ENCODE results near the gene GSTT4.
"Not testable (repeated sequence)": the region's sequence is repeated elsewhere in the genome, so short reads cannot be mapped to it uniquely, and the experiment has no call there.

The GSTT4 gene

GRCh38 chr22:24024354-24024753 lies 19.1 kb upstream of the GSTT4 start:
- no peak for DNase-seq

DNA sequence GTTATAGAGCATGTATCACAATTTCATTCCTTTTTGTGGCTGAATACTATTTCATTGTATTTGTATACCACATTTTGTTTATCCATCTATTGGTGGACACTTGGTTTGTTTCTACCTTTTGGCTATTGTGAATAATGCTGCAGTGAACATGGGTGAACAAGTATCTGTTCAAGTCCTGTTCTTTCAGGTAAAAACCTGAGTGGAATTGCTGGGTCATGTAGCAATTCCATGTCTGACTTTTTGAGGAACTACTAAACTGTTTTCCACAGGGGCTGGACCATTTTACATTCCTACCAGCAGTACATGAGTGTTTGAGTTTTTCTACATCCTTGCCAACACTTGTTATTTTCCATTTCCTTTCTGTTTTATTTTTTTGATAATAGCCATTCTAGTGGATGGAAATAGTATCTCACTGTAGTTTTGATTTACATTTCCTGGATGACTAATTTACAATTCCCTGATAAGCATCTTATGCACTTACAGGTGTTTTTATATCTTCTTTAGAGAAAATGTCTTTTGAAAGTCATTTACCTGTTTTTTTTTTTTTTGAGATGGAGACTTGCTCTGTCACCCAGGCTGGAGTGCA lies 18.0 kb upstream of the GSTT4 start:
- no peak for DNase-seq

- DNase-seq = no peak
These were observed 16.1 kb upstream of the GSTT4 start for GRCh38 chr22:24021304-24021703.

- DNase-seq = no peak
These were observed 10.9 kb upstream of the GSTT4 start for GRCh38 chr22:24016156-24016555.

DNA sequence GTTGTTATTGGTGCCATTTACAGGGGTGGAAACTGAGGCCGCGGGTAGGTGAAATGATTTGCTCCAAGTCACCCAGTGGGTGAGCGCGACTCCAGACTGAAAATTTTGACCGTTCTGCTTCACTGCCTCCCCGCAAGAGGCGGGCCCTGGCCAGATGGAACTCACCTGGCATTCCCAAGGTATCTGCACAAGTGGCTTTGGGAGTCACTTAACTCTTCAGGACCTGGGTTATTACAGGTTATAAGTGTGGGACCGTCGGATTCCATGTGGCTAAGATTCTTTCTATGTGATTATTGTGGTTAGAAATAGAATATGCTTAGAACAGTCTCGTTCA lies 6.4 kb upstream of the GSTT4 start:
- DNase-seq = no peak

GRCh38 chr22:24010018-24010391 lies 4.8 kb upstream of the GSTT4 start:
- no peak for DNase-seq

GRCh38 chr22:24009227-24010017 lies 4.2 kb upstream of the GSTT4 start:
- no peak for DNase-seq

DNA sequence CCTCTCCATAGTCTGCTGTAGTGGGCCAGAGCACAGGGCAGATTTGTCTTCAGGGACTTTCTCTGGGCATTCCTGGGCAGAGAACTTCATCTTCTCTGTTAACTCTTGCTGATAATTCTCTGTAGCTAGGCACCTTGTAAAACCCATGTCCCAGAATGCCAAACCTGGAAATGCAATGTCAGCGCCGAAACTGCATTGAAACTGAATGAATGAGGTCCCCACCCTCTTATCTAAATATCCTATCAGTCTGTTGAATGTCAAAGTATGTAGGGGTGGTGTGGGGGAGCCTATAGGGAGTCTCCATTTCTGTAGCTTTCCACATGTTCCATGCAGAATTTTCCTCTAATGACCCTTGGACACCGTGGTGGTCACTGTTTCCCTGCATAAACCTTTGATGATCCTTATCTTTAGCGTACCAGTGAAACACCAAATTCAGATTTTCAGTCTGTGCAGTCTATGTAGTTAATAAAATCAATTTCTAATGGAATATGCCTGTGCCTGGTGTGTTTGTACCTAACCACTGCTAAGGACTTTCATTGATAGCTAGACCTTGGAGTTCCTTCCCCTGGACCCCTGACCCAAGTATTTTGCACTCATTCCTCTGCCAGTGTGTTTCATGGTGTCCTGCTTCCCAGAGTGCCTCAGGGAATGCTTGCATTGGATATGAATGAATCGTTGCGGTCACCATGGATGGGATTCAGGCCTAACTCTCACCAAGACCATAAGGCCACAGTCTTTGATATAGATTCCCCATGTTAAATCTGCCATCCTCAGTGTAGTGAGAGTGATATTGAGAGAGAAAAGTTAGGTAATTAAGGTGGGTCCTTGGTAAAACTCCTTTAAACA lies 3.4 kb upstream of the GSTT4 start:
- no peak for DNase-seq

DNA sequence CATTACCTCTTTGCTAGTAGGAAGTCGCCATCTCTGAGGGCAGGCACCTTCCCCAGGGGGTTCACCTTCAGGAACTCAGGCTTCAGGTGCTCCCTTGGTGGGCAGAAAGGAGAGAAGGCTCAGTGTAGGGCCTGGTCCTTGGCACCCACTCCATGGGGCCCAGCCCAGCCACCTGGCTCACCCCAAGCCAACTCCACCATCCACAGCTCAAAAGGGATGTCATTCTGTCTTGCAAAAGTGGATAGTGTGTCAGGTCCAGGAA lies 2.7 kb upstream of the GSTT4 start:
- DNase-seq = no peak

DNA sequence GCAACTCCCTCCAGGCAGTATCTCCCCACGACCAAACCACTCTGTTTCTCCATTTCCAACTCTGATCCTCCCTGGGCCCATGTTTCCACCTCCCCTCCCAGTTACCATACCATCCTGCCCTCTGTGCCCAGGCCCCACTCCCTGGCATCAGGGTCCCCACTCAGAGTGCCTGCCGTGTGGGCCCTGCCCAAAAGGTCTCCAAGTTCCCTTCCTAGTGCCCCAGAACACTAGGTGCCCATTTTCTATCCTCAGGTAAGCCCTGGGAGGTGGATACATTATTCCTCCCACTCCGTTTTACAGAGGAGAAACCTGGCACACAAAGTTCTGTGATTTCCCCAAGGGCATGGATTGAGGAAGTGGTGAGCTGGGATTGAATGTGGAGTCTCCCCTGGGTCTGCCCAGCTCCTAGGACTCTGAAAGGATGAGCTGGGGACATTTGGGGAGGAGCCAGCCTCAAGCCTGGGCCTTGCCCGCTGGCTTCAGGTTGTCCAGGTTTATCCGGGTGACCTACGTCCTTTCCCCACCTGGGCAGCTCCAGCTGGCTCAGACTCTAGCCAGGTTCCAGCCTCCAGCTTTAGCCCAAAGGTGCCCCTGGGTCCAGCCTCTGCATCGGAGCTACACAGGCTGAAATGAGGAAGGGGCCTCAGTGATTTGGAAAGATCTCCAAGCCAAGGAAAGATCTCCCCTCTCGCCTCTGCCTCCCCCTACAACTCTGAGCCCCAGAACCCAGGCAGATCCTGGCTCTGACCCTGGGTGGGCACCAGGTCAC lies 2.2 kb upstream of the GSTT4 start:
- DNase-seq = no peak

- no peak for DNase-seq
These were observed 1.6 kb upstream of the GSTT4 start for GRCh38 chr22:24006914-24007214.

- no peak for DNase-seq
These were observed 1.1 kb upstream of the GSTT4 start for GRCh38 chr22:24006207-24006913.

- DNase-seq = no peak
These were observed 1.4 kb downstream of the GSTT4 start for GRCh38 chr22:24003887-24004286.

- no peak for DNase-seq
These were observed 2.4 kb downstream of the GSTT4 start for GRCh38 chr22:24002851-24003250.

DNA sequence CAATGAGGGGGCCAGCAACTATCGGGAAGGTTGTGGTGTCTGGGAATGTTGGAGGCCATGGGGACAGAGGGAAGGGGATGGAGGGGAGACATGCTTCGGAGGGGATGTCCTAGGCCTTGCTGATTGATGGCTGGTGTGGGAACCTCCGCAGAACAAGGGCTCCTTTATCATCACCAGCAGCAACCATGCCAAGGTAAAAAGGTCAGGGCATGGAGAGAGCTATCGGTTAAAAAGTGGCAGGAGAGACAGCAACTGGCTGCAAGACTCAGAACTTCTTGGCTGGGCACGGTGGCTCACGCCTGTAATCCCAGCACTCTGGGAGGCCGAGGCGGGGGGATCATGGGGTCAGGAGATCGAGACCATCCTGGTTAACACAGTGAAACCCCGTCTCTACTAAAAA lies 3.0 kb downstream of the GSTT4 start:
- DNase-seq = no peak

DNA sequence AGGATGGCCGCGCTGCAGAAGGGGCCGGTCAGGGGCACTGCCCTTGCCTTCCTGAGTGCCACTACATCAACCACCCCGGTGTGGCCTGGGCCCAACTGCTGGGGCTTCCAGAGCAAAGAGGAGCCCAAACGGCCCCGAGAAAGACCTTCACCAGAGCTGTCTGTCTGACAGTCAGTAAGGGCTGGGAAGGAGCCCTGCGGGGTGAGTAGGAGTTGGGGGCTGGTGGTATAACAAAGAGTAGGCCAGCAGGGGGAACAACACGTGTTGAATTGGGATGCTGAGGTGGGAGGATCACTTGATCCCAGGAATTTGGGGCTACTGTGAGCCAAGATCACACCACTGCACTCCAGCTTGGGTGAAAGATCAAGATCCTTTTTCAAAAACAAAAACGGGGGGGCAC lies 3.9 kb downstream of the GSTT4 start:
- DNase-seq = no peak

- DNase-seq = not testable (repeated sequence)
These were observed 5.5 kb downstream of the GSTT4 start for GRCh38 chr22:23999779-24000178.

DNA sequence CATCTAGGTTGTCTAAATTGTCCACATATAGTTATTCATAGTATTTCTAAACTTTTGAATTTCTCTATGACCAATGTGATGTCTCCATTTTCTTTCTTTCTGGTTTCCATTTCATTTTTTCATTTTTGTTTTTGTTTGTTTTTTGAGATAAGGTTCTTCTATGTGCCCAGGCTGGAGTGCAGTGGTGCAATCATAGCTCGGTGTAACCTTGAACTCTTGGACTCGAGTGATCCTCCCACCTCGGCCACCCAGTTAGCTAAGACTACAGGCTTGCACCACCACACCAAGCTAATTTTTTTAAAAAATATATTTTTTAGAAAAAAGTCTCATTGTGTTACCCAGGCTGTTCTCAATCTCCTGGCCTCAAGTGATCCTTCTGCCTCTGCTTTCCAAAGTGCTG lies 8.2 kb downstream of the GSTT4 start:
- DNase-seq = no peak

- DNase-seq = not testable (repeated sequence)
These were observed 11.6 kb downstream of the GSTT4 start for GRCh38 chr22:23993581-23994177.

- not testable (repeated sequence) for DNase-seq
These were observed 12.2 kb downstream of the GSTT4 start for GRCh38 chr22:23993080-23993479.

GRCh38 chr22:23989583-23990244 lies 15.5 kb downstream of the GSTT4 start:
- not testable (repeated sequence) for DNase-seq

DNA sequence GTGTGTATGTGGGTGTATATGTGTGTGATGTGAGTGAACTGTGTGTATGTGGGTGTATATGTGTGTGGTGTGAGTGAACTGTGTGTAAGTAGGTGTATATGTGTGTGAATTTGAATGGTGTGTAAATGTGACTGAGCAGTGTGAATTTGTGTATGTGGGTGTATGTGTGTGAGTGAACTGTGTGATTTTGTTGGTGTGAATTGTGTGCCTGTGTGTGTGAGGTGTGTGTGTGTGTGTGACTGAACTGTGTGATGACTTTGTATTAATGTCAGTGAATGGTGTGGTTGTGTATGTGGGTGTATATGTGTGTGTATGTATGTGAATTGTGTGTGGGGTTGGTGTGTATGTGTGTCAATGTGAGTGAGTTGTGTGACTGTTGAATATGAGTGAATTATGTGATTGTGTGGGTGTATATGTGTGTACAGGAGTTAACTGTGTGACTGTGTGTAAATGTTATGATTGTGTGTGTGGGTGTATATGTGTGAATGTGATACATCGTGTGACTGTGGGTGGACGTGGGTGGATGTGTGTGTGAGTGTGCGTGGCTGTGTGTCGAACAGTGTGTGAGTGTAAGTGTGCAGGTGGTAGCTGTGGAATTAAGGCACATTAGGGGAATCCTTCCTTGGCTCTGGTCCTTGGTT lies 18.6 kb downstream of the GSTT4 start:
- not testable (repeated sequence) for DNase-seq

Data from activated effector memory CD4-positive, alpha-beta T cell treated with Interleukin-2 at 50 U/mL for 16 hours (primary cell).